CD4-positive, alpha-beta T cell treated with Interleukin-1 beta for 1 hour (primary cell): ENCODE data around the gene CSMD2.
"Not testable (repeated sequence)": the region's sequence is repeated elsewhere in the genome, so short reads cannot be mapped to it uniquely, and the experiment has no call there.

Experiments
- DNase-seq, 2 donors: peaks; one replicate each; pipeline ENCODE4 v3.0.0-alpha.2; 2020 to 2022

CSMD2 gene

GRCh38 chr1:34050709-34051485 lies 114.1 kb downstream of the CSMD2 start:
- DNase-seq: no peak

- DNase-seq: no peak
Measured at GRCh38 chr1:34049994-34050393, 115.0 kb downstream of the CSMD2 start.

GRCh38 chr1:34049477-34049876 lies 115.6 kb downstream of the CSMD2 start:
- DNase-seq: no peak

- DNase-seq: no peak
Measured at GRCh38 chr1:34037856-34038255, 127.2 kb downstream of the CSMD2 start.

GRCh38 chr1:34037109-34037508 lies 127.9 kb downstream of the CSMD2 start:
- no peak for DNase-seq

GRCh38 chr1:34034036-34034435 lies 131.0 kb downstream of the CSMD2 start:
- no peak for DNase-seq

- DNase-seq: no peak
Measured at GRCh38 chr1:34029954-34030353, 135.1 kb downstream of the CSMD2 start.

GRCh38 chr1:34029515-34029914 lies 135.5 kb downstream of the CSMD2 start:
- DNase-seq: no peak

- DNase-seq: no peak
Measured at GRCh38 chr1:34028381-34029055, 136.5 kb downstream of the CSMD2 start.

- DNase-seq: no peak
Measured at GRCh38 chr1:34025675-34026074, 139.4 kb downstream of the CSMD2 start.

GRCh38 chr1:34024485-34024884 lies 140.5 kb downstream of the CSMD2 start:
- DNase-seq: no peak

GRCh38 chr1:34019741-34020552 lies 145.1 kb downstream of the CSMD2 start:
- no peak for DNase-seq

GRCh38 chr1:34018285-34018684 lies 146.7 kb downstream of the CSMD2 start:
- no peak for DNase-seq

GRCh38 chr1:34016281-34016680 lies 148.7 kb downstream of the CSMD2 start:
- not testable (repeated sequence) for DNase-seq

- DNase-seq: no peak
Measured at GRCh38 chr1:34013958-34014737, 150.9 kb downstream of the CSMD2 start.

GRCh38 chr1:34013136-34013535 lies 151.9 kb downstream of the CSMD2 start:
- DNase-seq: no peak

- no peak for DNase-seq
Measured at GRCh38 chr1:34009340-34009985, 155.6 kb downstream of the CSMD2 start.

GRCh38 chr1:34007760-34008159 lies 157.3 kb downstream of the CSMD2 start:
- no peak for DNase-seq

- no peak for DNase-seq
Measured at GRCh38 chr1:34005309-34005708, 159.7 kb downstream of the CSMD2 start.

GRCh38 chr1:34002810-34003209 lies 162.2 kb downstream of the CSMD2 start:
- no peak for DNase-seq

- no peak for DNase-seq
Measured at GRCh38 chr1:33997127-33998036, 167.6 kb downstream of the CSMD2 start.
